GM12892 (cell line): ENCODE data around the gene SNX30.

Experiments used
- DNase-seq: peaks from one replicate; pipeline ENCODE4 v3.0.0; 2011; ENCODE audit not compliant: insufficient read length
- FAIRE-seq: peaks from 2 replicates; lab custom pipeline; 2011; peaks lifted over from hg19 to GRCh38; lab: Jason Lieb, UNC
- POLR2A ChIP-seq: IDR thresholded peaks from 2 replicates; pipeline ENCODE4 v1.6.1; 2011; ENCODE audit warnings: low read depth, low read length, control low read depth
- POLR2AphosphoS5 ChIP-seq: IDR thresholded peaks from 2 replicates; pipeline ENCODE4 v1.6.1; 2011; ENCODE audit warnings: low read depth, low read length, control low read depth
- TAF1 ChIP-seq: IDR thresholded peaks from 2 replicates; pipeline ENCODE4 v1.6.1; 2011; ENCODE audit warnings: low read depth, mild to moderate bottlenecking, control low read depth, low read length, borderline replicate concordance

SNX30 gene

DNA sequence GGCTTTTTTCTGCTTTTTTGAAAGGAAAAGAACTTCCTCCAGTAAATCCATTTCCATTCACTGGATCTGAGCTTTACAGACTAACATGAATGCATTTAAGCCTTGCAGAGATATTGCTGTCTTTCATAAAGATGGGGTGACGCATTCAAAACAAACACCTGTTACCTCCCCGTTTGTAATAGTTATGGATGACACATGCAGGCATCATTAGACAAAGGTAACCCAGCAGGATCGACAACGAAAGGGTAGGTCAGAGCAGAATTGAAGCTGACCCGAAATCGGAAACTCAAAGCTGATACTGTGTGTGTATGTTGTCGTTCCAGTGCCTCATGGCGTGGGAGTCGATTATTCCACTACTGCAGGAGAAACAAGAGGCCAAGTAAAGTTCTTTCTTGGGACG is 117.9 kb downstream of the SNX30 start:
- FAIRE-seq: no peak
- DNase-seq: no peak
- no peak for TF ChIP-seq TAF1
- TF ChIP-seq POLR2AphosphoS5: no peak
- TF ChIP-seq POLR2A: no peak

DNA sequence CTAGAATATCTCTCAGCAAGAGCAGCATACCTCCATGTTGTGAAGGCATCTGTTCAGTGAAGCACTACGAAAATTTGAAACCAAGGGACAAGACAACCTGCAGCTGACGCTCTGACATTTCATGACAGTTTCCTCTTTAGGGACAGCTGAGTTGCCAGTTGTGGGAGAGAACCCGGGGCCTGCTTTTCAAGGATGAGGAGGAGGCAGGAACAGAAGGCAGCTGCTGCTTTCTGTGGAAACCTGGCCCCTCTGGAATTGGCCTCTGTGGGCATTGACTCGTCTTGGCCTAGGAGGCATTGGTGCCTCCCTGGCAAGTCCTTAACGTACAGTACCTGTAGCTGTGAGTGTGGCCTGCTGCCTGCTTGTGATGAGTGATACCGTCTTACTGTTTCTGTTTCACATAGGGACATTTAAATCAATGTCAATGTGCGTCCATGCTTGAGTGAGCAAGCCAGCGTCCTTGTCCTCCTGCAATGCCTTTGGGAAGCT is 118.5 kb downstream of the SNX30 start:
- DNase-seq (no peak), FAIRE-seq (no peak)

DNA sequence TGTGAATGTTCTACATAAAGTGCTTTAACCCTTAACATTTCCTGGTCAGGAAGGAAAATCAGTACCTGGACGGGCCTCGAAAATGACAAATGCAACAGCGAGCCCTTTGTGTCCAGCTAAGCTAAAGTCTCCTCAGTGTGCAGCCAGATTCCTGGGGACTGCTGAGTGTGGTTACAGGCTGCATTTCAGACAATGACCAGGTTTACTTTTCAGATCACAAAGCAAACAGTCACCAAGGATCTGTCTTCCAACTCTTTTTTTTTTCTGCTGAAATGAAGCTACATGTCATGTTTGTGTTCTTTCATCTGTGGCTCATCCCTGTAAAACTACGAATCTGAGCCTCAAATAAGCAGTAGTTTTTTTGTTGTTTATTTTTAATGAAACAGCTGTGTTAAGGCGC is 119.4 kb downstream of the SNX30 start:
- DNase-seq: no peak
- FAIRE-seq: no peak
- TF ChIP-seq POLR2A (no peak), TAF1 (no peak), POLR2AphosphoS5 (no peak)

More for the DNA sequence above, 118.5 kb downstream of the SNX30 start:
- TF ChIP-seq POLR2A (no peak), TAF1 (no peak), POLR2AphosphoS5 (no peak)

DNA sequence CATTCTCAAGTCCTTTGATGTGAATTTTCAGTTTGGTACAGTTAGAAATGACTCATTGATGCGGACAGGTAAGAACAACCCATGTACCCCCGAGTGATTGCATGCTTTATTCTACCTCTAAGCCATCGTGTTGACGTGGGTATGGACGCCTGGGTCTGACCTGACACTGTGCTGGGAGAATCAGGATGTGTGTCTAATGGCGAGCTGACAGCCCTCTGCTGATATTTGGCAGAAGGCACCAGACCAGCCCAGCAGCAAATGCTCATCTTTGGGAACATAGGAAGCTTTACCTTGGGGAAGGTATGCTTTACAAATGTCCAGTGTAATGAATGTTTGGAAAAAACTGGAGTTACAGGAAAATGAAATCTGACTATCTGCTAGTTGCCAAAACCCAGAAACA is 120.0 kb downstream of the SNX30 start:
- FAIRE-seq (no peak), DNase-seq (no peak)
- no peak for TF ChIP-seq POLR2AphosphoS5
- TF ChIP-seq TAF1: no peak
- TF ChIP-seq POLR2A: no peak

DNA sequence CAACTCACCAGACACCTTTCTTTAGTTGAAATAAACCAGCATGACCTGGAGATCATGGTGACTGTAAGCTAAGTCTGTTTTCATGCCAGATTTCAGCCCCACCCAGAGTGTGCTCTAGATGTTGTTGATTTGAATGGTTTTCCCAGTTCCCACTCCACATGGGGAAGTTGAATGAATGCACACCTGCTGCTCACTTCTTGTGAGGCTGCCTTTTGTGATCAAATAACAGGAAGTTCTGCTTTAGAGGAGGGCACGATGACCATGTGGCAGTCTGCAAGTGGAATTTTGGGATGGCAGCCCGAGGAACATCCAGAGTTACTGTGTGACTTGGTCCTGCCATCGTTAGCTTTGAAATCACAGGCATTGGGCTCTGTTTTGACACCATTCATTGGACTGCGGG is 121.5 kb downstream of the SNX30 start:
- no peak for TF ChIP-seq POLR2A
- no peak for TF ChIP-seq TAF1
- no peak for TF ChIP-seq POLR2AphosphoS5
- FAIRE-seq (no peak), DNase-seq (no peak)

DNA sequence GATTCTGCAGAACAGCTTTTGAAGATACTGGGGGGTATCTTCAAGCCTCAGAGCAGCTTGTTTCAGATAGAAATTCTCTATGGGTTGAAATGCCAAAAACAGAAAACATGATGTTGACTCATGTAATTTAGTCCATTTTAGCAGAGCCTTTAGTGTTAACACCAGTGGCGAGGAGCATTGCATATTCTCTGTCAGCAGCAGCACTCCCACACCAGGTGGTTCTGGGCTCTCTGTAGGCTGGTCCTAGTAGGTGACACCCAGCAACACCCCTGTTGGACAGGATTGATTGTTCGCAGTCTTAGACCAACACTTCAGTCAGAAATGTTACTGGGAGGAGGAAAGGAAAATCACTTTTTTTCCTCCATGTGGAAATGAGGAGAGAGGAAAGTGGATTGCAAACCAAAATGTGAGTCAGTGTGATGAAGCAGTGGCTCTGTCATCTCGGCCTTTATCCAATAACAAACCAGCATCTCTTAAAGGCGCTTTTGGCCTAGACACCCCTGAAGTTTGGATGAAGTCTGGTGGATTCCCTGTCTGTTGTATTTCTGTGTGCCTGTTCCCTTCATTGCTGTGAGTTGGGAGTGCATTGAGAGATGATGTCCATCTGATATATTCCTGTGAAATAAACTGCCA is 123.3 kb downstream of the SNX30 start:
- no peak for FAIRE-seq
- DNase-seq: no peak
- TF ChIP-seq TAF1 (no peak), POLR2A (no peak), POLR2AphosphoS5 (no peak)

DNA sequence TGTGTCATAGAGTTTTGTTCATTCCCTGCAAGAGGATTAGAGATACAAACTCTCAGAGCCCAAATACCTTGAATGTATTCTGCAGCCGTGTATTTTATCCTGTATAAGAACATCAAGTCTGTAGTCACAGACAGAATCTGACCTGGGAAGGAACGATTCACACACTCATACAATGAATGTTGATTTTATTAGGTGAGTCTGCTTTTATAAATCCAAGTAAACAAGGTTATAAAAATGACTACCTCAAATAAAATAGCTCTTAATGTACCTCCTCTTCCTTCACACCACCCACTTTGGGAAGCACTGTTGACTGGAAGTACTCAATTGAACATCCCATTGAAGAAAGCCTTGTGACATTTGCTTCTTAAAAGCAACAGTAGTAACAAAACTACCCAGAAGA is 128.2 kb downstream of the SNX30 start:
- FAIRE-seq: no peak

DNA sequence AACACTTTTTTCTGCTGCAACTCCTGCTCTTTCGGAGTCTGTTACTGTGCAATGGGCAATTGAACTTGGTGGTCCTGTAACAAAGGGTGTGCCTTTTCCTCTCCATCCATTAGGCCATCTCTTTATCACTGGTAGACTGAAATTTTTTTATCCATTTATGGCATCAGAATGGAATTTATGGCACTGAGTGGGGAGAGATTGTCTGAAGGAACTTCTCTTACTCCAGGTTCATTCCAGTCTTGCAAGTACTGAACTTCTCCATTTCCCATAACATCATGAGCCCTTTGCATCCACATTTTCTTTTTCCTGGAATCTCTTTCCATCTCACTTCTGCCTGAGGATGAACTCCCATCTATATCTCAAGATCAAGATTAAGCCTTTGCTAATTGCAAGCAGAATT is 130.1 kb downstream of the SNX30 start:
- FAIRE-seq: no peak
- no peak for TF ChIP-seq POLR2AphosphoS5
- no peak for TF ChIP-seq TAF1
- no peak for TF ChIP-seq POLR2A
- DNase-seq: no peak

More for the DNA sequence above, 128.2 kb downstream of the SNX30 start:
- TF ChIP-seq TAF1: no peak
- no peak for TF ChIP-seq POLR2AphosphoS5
- no peak for TF ChIP-seq POLR2A
- DNase-seq: no peak

DNA sequence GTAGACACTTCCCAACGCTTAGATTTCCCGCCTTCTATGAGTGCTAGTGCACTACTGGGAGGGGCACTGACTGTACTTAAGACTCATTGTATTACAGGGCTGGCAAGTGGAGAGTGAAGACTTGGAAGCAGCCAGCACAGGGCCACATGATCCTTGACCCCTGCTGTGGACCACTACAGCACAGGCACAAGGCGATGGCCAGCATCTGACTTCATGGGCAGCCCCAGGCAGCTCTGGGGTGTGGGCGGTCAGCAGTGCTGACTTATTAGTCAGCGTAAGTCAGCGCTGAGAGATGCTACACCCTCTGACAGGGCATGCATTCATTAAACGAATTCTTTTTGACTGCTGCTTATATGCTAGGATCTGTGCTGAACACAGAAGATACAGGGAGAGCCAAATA is 130.8 kb downstream of the SNX30 start:
- TF ChIP-seq TAF1: no peak
- TF ChIP-seq POLR2A: no peak
- TF ChIP-seq POLR2AphosphoS5: no peak
- DNase-seq (no peak), FAIRE-seq (no peak)

DNA sequence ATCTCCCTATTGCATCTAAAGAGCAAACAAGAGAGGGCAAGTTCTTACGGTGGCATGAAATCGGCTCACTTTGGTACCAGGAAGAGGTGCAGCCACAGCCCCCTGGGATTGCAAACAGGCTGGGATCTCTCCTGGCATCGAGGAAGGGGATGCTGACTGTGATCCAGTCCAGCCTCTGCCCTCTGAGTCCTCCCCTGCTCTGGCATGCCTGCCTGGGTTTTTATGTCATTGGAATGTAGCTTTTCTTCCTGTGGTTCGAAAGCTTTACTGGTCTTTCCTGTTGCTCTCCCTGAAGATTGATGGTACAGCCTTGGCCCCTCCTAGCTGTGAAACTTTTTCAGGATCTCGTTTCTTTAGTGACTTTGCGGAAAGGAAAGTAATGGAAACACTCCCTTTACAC is 133.5 kb downstream of the SNX30 start:
- no peak for FAIRE-seq
- DNase-seq: no peak
- no peak for TF ChIP-seq POLR2AphosphoS5
- TF ChIP-seq POLR2A: no peak
- no peak for TF ChIP-seq TAF1

DNA sequence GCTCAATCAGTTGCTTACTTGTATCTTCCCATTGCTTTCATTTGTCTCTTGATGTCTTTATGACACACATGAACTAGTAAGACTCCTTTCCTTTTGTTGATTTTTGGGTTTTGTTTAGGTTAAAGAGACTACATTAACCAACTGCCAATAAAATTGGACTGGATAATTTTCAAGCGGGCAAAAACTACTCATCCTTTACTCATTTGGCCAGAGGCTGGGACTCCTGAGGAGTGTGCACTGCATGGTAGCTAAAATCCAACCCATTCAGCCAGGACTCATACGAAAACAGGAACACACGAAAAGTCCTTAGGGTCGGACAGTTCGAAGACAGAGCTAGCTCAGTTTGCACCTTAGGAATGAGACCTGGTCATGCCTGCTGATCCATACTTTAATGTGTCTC is 134.2 kb downstream of the SNX30 start:
- no peak for FAIRE-seq

DNA sequence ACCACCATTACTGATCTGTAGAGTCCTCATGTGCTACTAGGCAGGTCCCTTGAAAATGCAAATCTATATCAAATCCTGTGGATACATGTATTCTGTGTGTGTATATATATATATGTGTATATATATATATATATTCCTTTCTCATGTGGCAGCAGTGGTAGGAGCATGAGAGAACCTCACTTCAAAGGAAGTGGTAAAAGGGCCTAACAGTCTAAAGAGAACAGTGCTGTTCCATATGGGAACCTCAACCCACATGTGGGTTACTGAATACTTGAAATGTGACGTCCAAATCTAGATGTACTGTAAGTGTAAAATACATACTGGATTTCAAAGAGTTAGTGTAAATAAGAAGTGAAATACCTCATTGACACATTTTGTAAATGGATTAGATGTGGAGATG is 134.8 kb downstream of the SNX30 start:
- no peak for FAIRE-seq
- TF ChIP-seq POLR2AphosphoS5 (no peak), TAF1 (no peak), POLR2A (no peak)
- DNase-seq: no peak

More for the DNA sequence above, 134.2 kb downstream of the SNX30 start:
- TF ChIP-seq TAF1 (no peak), POLR2AphosphoS5 (no peak), POLR2A (no peak)
- DNase-seq: no peak

DNA sequence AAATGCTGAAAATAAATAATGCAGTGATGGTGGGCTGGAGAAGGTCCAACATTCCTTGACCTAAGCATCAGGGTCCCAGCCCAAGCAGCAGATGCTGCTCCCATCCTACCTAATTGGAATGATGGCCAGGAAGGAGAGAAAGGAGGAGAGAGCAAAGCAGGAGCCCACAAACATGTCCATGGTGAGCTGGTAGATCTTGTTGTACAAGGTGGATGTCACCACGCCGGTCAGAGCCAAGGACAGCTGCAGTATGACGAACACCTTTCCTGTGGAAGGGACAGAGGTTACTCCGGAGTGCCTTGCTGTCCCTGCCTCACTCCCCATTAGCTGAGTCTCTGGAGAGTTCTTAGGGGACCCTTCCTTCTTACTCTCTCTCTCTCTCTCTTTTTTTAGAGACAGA is 135.8 kb downstream of the SNX30 start:
- no peak for TF ChIP-seq TAF1
- TF ChIP-seq POLR2A: no peak
- TF ChIP-seq POLR2AphosphoS5: no peak
- FAIRE-seq (no peak), DNase-seq (no peak)

DNA sequence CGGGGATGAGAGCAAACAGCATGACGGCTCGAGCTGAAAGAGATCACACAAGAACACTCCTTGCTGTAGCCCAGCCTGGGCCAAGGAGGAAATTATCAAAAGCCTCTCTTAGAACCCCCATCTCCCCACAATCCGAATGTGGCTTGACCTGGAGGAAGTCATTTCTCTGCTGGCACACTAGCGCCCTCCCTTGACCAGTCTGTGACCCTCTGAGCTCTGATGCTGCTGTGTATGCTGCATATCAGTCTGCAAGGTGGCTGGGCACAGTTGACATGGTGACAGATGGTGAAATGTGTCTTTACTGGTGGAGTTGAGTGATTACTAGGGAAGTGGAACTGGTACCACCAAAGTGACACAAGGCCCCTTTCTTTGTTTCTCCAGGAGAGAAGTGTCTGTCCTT is 136.8 kb downstream of the SNX30 start:
- FAIRE-seq: no peak
- DNase-seq: no peak
- no peak for TF ChIP-seq TAF1
